GM18870 (cell line): ENCODE results near the gene C1QTNF5.
A peak's percentile ranks its signal among the peaks of the same experiment; 100 is the strongest.

Experiments
- ATAC-seq: cut with Tn5 transposase; IDR thresholded peaks from one replicate; pipeline ENCODE4 v1.9.1; 2021; ENCODE audit warnings: moderate library complexity; ENCODE audit not compliant: unreplicated experiment

C1QTNF5 gene

DNA sequence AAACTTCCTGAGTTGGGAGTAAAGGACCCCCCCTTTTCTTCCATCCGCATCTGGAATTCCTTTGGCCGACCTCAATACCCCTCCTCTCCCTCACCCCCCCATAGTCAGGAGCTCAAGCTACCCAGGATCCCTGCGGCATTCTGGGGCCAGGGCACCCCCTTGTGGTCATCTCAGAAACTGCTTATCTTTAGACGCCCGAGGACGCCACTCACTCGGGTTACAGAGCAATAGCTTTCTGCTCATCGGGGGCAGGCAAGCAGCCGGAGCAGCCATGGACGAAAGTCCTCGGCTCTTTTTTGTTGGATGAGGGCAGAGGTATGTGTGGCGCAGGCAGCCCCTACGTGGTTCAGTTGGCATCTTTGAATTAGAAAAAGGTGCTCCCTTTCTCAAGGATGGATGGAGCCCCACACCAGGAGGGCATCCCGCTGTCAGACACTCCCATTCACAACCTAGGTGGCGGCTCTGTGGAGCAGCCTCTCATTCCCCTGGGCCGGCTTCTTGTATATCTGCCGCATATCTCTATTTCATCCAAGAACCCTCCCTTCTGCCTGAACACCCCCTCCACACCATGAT is 2.3 kb downstream of the C1QTNF5 start:
- no peak for ATAC-seq

DNA sequence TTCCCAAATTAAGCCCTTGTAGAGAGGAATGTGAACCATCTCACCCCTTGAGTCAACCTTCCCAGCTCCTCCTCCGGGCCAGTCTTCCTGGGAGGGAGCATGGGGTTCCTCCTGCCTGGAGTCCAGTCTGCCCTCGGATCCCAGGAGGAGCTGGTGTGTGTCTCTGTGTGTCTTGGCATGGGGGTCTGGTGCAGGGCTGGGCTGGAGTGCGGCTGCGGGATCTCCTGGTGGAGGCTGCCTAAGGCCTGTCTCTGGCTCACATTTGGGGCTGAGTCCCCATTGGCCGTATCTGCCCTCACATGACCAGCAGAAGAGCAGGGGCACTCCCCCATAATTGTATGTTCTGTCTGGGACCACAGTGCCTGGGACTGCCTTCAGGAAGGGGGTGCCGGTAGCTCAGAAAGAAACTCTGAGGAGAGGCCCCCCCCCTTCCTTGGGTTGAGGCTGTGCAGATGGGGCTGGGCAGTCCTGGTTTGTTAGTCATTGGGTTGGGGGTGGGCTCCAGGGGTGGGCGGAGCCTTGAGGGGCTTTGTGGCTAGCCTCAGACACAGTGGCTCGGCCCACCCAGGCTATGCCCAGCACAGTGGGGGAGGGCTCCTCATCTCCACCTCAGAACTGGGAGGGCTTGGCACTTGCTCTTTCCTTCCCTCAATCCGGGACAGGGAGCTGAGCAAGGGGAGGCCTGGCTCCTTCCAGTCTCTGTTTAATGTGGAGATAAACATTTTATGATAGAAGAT is 2.9 kb downstream of the C1QTNF5 start:
- no peak for ATAC-seq

DNA sequence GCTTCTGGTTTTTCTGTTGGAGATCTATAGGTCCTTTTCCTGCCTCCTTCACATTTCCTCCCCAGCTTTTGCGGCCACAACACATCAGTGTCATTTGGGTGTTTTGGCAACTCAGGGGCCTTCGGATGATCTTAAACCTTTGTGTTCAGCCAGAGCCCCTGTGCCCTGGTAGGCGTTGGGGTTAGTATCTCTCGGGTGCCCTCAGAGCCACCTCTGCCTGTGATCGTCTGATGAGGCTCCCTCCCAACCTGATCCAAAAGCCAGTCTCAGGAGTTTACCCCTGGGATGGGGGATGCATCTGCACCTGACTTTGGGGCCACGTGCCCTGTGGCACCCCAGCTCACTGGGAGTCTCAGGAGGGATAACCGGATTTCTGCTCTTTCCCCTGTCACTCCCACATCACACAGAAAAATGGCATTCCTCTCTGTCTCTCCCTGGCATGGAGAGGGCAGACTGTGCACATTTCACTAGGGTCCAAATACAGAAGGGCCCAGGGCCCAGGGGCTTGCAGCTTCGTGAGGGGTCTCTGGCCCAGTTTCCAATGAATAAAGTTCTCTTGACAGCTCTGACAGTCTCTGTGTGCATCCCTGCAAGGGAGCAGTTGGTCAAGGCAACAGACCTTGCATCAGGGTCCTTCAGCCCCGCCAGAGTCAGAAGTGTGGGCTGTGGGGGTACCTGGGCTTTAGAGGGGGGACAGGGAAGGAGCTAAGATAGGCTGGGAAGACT is 3.8 kb downstream of the C1QTNF5 start:
- ATAC-seq: no peak

DNA sequence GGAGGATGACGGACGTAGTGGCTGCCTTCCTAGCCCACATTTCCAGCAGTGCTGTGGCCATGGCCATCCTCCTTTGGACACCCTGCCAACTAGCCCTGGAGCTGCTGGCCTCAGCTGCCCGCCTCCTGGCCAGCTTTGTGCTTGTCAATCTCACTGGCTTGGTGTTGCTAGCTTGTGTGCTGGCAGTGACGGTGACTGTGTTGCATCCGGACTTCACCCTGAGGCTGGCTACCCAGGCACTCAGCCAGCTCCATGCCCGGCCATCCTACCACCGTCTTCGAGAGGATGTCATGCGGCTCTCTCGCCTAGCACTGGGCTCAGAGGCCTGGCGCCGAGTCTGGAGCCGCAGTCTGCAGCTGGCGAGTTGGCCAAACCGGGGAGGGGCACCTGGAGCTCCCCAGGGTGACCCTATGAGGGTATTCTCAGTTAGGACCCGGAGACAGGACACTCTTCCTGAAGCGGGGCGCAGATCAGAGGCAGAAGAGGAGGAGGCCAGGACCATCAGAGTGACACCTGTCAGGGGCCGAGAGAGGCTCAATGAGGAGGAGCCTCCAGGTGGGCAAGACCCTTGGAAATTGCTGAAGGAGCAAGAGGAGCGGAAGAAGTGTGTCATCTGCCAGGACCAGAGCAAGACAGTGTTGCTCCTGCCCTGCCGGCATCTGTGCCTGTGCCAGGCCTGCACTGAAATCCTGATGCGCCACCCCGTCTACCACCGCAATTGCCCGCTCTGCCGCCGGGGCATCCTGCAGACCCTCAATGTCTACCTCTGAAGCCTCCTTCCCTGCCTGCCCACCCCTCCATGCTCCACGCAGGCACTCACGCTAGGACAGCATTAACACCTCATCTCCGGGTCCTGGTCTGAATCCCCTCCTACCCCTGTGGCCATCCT is 4.8 kb downstream of the C1QTNF5 start:
- ATAC-seq: no peak

- ATAC-seq: no peak
These were observed 5.5 kb downstream of the C1QTNF5 start for GRCh38 chr11:119335091-119335654.

DNA sequence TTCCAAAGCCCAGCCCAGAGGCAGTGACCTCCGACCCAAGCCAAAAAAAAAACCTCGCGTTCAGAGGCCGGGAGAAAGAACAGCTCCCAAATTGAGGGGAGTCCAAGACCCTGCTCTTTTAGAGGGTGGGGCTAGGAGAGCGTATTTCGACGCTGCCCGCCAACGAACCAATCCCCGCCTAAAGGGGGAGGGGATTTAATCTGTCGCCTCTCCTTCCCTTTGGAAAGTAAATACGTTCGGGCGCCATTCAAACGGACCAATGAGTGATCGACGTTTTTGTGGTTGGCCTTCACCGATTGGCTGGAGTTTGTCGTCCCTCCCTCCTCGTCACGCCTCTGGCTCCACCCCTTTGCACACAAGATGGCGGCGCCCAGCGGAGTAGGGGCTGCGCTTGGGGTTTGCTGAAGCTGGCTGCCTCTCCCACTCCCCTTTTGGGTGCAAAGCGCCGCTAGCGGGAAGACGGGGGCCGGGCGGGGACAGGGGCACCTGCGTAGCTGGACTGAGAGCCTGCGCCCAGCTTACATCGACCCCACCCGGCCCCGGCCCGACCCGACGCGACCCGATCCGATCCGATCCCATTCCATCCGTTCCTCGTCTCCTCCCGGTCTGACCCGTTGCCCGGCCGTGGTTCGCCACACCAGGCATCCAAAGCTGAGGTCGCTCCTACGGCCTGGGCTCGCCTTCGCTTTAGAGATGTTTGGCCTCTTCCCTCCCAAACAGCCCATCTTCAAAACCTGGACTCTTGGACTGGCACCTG is 6.3 kb downstream of the C1QTNF5 start, which contains the start of gene RNF26:
Gene RNF26 (plus strand): TSS at position 354 of the 757 bp plus-strand sequence. CDS start 596 bp downstream, outside the sequence.
- ATAC-seq: peak; percentile 85

- ATAC-seq: no peak
These were observed 8.4 kb downstream of the C1QTNF5 start for GRCh38 chr11:119332111-119332765.

DNA sequence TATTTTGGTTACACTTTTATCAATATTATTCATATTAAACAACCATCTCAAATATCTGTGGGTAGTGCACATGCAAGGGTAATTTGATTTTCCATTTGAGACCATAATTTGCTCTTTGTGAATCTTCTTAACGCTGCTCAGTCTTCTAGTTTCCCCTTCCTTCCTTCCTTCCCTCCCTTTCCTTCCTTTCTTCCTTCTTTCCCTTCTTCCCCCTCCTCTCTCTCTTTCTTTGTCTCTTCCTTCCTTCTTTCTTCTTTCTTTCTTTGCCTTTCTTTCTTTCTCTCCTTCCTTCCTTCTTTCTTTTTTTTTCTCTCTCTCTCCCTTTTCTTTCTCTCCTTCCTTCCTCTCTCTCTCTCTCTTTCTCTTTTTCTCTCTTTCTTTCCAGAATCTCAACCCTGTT is 10.4 kb downstream of the C1QTNF5 start:
- ATAC-seq: no peak

DNA sequence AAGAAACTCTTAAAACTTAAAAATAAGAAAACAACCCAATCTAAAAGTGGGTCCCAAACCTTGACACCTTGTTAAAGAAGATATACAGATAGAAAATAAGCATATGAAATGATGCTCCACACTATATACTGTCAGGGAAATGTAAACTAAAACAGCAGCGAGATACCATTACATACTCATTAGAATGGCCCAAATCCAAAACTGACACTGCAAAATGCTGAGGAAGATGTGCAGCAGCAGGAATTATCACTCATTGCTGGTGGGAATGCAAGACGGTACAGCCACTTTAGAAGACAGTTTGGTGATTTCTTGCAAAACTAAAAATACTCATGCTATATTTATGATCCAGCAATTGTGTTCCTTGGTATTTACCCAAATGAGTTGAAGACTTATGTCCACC is 11.4 kb downstream of the C1QTNF5 start:
- no peak for ATAC-seq

GRCh38 chr11:119324189-119324588 is 16.5 kb downstream of the C1QTNF5 start:
- ATAC-seq: no peak

DNA sequence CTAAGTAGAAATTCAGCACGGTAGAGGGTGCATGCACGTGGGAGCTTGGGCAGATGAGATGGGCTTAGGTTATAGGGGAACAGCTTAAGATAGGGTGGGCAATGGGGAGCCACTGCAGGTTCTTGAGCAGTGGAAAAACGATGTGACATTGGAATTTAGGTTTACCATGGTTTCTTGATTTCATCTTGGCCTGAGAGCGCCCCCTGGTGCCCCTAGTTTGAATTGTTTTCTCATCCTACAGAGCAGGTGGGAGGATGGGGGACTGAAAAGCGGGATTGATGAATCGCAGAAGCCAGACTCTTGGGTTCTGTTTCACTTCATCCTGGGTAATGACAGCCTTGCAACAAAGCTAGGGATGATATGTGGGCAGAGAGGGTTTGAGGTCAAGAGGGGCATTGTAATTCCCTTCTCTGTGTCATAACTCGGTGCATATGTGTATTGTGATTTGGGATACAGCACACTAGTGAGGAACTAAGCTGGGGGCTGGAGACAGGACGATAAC is 17.1 kb downstream of the C1QTNF5 start:
- no peak for ATAC-seq

- no peak for ATAC-seq
These were observed 17.7 kb downstream of the C1QTNF5 start for GRCh38 chr11:119322921-119323531.

GRCh38 chr11:119322360-119322739 is 18.3 kb downstream of the C1QTNF5 start:
- no peak for ATAC-seq

GRCh38 chr11:119320776-119321524 is 19.7 kb downstream of the C1QTNF5 start:
- ATAC-seq: no peak

- ATAC-seq: no peak
These were observed 20.4 kb downstream of the C1QTNF5 start for GRCh38 chr11:119320240-119320775.

DNA sequence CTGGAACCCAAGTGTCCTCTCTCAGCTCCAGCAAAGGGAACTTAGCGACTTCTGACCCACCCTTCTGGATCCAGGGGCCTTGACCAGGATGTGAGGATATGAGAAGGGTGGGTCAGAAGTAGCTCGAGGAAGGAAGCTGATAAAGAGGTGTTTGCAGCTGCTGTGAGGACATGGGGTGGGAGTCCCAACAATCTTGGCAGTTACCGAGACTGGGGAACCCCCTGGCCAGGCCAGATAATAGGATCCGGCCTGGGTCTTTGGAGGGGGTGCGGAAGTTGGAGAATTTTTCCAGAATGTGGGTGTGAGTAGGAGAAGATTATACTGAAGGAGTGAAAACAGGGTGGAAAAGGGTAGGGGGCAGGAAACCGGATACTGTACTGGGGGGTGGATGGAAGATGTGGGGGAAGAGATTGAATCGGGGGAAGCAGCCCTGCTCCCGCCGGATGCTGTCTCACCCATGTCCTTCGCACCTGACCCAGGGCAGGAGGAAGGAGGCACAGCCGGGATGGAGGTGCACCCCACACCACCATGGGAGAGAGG is 20.9 kb downstream of the C1QTNF5 start:
- no peak for ATAC-seq

DNA sequence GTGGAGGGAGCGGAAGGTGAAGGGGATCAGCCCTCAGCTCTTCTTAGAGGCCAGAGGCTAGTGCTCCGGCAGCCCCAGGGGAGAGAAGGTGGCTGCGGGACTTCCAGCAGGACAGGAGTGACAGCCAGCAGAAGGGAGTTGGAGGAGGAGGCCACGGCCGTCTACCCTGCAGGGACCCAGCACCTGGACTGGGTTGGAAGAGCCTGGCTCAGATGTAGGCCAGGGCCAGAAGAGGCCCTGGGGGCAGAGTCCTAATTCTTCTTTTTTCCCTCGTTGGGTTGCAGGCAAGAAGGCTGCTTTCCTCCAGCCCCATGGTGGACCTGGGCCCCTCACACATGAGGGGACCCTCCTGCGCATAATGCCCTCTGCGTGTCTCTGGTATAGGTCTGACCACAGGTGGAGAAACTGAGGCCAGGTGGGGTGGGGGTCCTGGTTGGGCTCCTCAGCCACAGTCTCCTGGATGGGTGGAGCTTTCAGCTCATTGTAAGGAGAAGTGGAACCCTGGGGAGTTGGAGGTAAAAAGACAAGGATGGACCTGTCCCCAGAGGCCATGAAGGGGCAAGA is 21.5 kb downstream of the C1QTNF5 start:
- no peak for ATAC-seq
